Putamen (tissue), 1 donor: ENCODE data around the gene GPR75.
"Not testable (repeated sequence)": the region's sequence is repeated elsewhere in the genome, so short reads cannot be mapped to it uniquely, and the experiment has no call there.

Experiments used
- DNase-seq: peaks from one replicate; pipeline ENCODE4 v3.0.0-alpha.2; 2016; ENCODE audit warnings: low spot score

The GPR75 gene

DNA sequence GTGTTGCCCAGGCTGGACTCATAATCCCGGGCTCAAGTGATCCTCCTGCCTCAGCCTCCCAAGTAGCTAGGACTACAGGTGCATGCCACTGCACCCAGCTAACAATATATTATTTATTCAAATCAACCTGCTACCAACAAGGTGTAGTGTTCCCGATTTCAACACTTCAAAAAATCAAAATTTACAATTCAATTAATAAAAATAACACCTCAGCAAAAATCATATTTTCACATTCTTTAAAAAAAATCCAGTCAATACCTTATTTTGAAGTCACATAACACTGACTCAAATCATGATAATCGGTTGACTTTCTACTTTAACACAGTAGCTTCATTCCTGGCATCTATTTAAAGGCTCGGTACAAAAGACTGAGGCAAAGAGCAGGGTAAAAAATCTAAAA lies 7.2 kb downstream of the GPR75 start:
- no peak for DNase-seq

DNA sequence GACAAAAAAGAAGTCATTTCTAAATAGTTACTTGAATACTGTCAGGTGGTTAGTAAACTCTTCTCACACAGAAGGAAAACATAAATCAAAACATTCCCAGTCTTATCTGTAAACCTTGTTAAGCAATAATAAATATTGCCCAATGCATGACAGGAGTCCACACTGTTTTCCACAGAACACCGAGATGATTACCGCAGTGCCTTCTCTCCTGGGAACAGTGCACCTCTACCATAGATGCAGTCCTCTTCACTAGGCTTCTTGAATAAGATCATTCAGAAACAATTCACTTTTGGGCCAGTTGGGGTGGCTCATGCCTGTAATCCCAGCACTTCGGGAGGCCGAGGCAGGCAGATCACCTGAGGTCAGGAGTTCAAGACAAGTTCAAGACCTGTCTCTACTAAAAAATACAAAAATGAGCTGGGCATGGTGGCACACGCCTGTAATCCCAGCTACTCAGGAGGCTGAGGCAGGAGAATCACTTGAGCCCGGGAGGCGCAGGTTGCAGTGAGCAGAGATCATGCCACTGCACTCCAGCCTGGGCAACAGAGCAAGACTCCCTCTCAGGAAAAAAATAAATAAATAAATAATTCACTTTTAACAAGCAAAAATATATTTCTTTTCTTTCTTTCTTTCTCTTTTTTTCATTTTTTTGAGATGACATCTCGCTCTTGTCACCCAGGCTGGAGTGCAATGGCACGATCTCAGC lies 8.6 kb downstream of the GPR75 start:
- DNase-seq, result not testable (repeated sequence)

DNA sequence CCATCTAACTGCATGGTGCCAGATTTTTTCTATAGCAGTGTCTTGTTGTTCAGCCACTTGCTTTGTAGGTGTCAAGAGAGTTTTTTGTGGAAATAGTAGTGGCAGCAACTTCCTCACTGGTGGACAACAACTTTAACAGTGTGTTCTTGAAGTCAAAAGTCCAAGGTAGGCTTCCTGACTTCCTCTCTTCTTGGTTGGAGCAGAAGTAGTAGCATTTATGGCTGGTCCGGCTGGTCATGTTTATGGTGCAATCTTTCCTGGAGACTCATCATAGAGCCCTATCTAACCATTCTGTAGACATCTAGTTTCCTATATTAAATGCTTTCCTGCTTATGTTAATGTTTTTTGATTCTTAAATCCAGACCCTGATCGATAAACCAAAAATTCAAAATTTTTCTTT lies 11.7 kb downstream of the GPR75 start:
- DNase-seq, result no peak

DNA sequence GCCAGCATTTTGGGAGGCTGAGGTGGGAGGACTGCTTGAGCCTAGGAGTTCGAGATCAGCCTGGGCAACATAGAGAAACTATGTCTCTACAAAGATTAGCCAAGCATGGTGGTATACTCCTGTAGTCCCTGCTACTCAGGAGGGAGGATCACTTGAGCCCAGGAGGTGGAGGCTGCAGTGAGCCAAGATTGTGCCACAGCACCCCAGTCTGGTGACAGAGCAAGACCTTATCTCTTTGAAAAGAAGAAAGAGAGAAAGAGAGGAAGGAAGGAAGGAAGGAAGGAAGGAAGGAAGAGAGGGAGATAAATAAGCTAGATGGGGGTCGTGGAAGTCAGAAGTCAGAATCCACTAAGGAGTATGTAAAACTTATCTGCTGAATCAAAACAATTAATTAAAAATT lies 16.2 kb downstream of the GPR75 start:
- DNase-seq, result no peak

DNA sequence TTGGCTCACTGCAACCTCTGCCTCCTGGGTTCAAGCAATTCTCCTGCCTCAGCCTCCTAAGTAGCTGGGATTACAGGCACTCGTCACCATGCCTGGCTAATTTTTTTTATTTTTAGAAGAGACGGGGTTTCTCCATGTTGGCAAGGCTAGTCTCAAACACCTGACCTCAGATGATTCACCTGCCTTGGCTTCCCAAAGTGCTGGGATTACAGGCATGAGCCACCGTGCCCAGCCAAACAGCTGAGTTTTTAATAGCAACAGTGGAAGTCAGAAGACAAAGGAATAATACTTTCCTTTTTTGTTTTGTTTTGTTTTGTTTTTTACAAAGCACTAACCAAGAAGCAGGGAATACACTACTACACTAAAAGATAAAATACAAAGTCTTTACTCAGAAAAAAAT lies 16.9 kb downstream of the GPR75 start:
- no peak for DNase-seq

DNA sequence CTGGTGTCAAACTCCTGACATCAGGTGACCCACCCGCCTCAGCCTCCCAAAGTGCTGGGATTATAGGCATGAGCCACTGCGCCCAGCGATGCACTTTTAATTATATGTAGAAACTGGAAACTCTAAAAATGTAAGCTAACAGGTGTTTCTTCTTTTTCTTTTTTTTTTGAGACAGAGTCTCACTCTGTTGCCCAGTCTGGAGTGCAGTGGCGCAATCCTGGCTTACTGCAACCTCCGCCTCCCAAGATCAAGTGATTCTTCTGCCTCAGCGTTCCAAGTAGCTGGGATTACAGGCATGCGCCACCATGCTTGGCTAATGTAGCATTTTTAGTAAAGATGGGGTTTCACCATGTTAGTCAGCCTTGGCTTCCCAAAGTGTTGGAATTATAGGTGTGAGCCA lies 18.1 kb downstream of the GPR75 start:
- DNase-seq, result not testable (repeated sequence)

DNA sequence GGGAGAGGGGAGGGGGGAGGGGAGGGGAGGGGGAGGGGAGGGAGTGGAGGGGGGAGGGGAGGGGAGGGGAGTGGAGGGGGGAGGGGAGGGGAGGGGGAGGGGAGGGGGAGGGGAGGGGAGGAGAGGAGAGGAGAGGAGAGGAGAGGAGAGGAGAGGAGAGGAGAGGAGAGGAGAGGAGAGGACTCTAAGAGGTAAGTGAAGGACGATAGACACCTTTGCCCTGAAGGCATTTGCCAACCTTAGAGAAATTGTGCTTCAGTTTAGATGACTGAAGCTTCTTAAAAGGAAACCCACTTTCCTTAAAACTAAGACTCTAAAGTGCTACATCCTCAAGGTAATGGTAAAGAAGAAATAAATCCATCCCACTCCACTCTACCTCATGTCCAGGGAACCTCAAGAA lies 19.2 kb downstream of the GPR75 start:
- no peak for DNase-seq

DNA sequence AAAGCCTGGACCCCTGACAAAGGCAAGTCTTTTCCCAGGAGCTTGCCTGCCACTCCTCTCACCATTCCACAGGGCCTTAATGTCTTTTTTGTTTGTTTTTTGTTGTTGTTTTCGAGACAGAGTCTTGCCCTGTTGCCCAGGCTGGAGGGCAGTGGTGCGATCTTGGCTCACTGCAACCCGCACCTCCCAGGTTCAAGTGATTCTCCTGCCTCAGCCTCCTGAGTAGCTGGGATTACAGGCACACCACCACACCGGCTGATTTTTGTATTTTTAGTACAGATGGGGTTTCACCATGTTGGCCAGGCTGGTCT lies 29.8 kb downstream of the GPR75 start:
- not testable (repeated sequence) for DNase-seq

DNA sequence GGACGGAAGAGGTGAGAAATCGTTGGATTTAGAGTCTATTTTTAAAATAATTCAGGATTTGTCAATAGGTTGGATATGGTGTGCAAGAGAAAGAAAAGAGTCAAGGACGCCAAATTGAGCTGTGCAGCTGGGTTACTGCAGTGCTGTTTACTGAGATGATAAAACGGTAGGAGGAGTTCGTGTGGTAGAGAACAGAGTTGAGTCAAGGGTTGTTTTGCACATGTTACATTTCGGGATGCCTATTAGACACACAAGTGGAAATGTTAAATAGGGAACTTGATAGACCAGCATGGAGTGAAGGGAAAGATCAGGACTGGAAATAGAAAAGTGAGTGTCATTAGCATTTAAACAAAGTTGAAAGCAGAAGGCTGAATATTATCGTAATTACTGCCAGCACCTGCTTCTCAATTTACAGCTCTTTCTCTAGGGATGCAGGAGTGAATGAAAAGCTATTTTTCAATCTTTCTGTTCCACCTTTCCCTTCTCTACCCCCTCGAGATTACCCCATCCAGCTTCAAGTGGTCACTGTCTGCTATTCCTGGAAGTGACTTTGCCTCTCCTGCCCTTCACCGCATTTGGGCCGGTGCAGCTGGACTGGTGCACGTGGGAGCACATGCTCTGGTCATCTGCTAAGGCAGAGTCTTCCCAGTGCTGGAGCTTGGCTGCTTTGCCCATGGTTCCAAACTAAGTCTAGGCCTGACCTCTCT lies 30.3 kb downstream of the GPR75 start:
- DNase-seq, result no peak

DNA sequence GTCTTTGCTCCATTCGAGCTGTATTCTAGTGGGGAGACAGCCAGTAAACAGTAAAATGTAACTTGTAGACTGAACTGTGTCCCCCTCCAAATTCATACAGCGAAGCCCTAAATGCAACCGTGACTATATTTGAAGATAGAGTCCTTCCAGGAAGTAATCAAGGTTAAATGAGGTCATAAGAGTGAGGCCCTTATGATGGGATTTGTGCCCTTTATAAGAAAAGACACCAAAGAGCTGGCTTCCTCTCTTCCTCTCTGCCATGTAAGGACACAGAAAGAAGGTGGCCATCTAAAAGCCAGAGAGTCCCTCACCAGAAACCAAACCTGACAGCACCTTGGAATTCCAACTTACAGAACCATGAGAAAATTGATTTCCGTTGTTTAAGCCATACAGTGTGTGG lies 31.4 kb downstream of the GPR75 start:
- DNase-seq, result no peak

DNA sequence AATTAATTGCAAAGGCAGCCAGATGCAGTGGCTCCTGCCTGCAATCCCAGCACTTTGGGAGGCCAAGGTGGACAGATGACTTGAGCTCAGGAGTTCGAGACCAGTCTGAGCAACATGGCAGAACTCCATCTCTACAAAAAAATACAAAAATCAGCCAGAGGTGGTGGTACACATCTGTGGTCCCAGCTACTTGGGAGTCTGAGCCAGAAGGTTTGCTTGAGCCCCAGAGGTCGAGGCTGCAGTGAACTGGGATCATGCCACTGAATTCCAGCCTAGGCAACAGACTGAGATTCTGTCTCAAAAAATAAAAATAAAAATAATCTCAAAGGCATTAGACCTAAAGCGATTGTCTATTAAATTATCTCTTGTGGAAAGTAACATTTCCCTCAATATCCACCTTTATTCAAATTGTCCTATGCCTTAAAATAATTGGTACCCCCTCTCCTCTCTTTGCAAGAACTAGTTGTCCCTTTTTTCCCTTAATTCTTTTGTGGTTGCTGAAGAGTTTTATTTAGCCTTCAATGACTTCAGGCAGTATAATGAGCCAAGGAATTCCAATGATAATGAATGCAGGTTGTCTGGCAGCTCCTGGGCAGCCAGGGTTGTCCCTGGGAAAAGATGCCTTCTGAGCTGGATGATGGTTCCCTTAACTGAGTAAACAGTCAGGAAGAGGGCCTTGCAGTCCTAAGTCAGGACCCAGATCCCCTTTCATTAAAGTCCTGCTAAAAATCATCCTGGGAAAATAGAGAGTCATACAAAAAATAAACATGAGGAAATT lies 32.2 kb downstream of the GPR75 start:
- peak; percentile 19 for DNase-seq

DNA sequence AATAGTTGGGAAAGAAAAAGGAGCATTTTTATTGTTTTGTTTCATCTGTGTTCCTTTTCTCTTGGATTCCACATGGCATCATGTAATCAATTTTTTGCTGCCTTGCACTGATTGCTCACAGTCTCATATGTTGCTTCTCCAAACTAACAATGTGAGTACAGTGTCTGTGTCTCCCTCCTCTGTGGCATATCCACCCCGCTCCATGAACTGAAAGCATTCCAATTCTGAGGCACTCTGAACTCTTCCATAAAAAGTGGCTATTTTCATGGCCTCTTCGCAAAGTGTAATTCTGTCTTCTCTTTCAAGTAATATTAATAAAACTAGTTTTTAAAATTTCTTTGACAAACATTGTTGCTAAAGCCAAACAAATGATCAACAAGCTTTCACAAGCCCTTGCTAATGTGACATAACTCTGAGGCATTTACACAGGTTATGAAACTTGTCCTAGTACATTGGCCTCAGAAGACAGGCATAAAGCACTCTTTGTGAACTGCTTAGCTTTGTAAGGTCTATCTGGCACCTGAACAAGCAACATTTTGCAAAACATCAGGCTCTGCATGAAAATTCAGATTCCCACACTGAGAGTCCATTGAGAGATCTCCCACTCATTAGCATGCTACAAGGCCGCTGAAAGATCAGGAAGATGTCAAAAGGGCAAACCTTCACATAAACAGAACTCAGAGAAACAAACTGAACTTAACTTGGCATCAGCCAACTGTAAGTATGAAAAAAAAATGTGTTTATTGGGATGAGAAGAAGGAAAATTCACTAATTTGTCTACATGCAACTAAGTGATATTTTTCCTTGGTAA lies 33.0 kb downstream of the GPR75 start:
- peak; percentile 71 for DNase-seq

DNA sequence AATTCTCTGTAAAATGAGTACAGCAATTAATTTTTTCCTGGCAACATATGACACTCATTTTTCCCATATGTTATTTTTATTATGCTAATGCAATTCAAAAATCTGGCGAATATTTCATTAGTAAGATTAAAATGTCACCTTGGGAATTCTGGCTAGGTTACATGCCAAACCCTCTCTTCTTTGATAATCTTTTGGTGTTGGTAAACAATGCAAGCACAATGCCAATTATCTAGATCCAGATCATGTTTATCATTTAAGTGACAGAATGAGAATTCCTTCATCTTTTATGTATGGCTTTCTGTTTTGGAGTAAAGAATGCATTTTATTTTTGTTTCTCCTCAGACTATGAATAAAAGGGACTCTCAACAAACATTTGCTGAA lies 33.7 kb downstream of the GPR75 start:
- no peak for DNase-seq

DNA sequence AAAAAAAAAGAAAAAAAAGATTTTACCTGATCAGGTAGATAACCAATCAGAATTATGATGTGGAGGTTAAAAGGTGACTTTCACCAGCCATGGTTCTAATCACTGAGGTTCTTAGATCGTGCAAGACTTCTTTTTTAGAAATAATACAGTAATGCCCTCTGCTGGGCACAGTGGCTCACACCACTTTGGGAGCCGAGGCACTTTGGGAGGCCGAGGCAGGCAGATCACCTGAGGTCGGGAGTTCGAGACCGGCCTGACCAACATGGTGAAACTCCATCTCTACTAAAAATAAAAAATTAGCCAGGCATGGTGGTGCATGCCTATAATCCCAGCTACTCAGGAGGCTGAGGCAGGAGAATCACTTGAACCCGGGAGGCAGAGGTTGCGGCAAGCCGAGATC lies 36.1 kb downstream of the GPR75 start:
- not testable (repeated sequence) for DNase-seq

DNA sequence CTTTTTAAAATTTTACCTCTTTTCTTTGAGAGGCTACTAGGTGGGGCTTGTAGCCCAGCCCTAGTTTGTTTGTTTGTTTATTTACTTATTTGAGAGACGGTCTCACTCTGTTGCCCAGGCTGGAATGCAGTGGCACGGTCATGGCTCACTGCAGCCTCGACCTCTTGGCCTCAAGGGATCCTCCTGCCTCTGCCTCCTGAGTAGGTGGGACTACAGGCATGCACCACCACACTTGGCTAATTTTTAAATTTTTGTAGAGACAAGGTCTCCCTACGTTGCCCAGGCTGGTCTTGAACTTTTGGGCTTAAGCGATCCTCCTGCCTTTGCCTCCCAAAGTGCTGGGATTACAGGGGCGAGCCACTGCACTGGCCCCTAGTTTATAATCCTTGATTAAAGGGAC lies 38.0 kb downstream of the GPR75 start:
- no peak for DNase-seq

DNA sequence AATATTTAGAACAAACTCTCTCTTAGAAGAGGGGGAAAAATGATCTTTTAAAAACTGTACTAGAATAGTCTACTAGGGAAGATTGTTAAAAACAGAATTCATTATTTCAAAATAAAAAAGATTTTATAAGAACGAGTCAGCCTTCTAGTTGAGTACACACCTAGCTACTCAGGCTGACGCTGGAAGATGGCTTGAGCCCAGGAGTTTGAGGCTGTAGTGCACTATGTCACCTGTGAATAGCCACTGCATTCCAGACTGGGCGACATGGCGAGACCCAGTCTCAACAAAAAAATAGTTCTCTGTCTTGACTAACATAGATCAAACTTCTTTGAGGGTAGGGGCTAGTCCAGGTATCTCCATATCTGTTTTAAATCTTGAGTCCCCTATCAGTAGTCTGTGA lies 39.1 kb downstream of the GPR75 start:
- DNase-seq, result no peak

DNA sequence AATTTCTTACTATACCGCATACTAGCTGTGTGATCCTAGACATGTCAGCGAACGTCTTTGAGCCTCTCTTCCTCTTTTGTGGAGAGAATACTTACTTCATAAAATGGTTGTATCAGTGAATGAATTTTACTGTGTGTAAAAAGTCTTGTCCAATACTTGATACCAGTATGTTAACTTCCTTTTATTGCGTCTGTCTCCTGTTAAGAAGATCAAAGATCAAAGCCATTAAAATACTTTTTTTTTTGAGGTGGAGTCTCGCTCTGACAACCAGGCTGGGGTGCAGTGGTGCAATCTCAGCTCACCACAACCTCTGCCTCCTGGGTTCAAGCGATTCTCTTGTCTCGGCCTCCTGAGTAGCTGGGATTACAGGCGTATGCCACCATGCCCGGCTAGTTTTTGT lies 39.7 kb downstream of the GPR75 start:
- DNase-seq, result no peak

DNA sequence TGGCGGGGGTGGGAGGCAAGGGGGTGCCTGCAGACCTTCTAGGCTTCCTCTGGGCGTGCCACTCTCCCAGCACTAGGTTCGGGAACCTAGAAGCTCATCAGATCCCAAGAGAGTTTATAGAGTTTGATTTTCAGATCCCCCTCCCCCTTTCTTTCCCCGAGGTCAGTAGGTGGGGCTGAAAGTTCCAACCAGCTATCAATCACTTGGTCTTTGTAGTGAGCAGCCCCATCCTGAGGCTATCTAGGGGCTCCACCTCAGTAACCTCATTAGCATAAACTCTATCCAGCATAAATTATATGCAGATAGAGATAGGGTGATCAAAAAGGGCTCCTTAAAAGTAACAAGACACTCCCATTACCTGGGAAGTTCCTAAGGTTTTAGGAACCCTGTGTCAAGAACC lies 40.1 kb downstream of the GPR75 start:
- no peak for DNase-seq

DNA sequence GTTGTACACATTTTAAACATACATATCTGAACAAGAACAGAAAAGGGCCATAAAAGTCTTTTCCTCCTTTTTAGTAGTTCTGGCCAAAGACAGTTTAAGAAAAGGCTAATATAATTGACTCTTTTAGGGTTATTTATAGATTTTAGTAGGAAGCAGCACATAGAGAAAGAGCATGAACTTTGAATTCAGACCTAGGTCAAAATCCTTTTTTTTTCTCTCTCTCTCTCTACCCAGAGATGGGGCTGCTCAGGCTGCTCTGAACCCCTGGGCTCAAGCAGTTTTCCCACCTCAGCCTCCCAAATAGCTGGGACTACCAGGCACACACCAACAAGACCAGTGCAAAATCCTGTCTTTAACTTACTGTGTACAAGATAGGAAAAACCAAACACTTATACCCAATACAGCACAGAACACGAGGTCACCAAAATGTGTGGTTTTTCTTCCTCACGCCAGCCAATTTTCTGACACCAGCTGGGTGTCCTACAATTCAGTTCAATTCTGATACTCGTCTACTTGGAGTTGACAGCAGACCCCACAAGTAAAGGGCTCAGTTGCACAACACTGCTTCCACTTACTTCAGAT lies 40.8 kb downstream of the GPR75 start:
- no peak for DNase-seq

DNA sequence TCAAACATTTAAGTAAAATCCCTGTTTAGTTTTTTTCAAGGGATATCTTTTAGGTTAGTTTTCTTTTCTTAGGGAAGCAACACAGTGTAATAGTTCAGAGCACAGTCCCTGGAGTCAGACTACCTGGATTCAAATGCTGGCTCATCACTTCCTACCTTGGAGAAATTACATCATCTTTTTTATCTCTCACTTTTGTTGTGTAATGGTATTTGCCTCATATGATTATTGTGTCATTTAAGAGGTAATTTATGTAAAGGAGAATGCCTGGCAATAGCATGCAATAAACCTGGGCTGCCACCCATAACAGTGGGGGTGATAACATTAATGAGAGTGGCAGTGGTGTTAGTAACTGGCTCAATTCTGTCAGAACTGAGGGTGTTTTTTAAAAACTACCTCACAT lies 46.6 kb downstream of the GPR75 start:
- peak; percentile 7 for DNase-seq

DNA sequence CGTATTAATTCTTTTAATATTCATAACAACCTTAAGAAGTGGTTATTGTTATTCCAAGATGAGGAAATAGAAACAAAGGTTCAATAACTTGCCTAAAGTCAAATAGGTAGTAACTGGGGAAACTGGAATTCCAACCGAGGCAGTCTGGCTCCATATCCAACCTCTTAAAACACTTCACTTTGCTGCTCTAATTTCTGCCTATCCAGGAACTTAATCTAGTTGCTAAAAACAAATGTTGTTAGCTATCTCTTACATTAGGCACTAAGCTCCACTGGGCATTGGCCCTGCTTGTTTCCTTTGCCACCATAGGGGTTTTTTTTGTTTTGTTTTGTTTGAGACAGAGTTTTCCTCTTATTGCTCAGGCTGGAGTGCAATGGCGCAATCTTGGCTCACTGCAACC lies 48.2 kb downstream of the GPR75 start:
- no peak for DNase-seq
